A673 (cell line): ENCODE results near the gene PPM1K. TPM values are rescaled to one million over a fixed set of nuclear protein-coding genes. Genes with fewer than 3 reads are reported as not detected.

Experiments
- Bru-seq: library from RNA; stranded (reverse); fragments of 400-500 nt; gene quantifications from one replicate; lab custom pipeline; 2021; lab: Mats Ljungman, UMichigan
- BruChase-seq, 2 experiments: library from RNA; stranded (reverse); fragments of 400-500 nt; gene quantifications; one replicate each; lab custom pipeline; 2021; lab: Mats Ljungman, UMichigan
- BruUV-seq: library from RNA; stranded (reverse); fragments of 400-500 nt; replicated peaks from 2 replicates; lab custom pipeline; 2021; lab: Mats Ljungman, UMichigan
- CTCF ChIA-PET: fragments of 300-600 bp; sonication (Branson Sonifier 250); formaldehyde crosslinking; loops from one replicate; lab custom pipeline; 2022; ENCODE audit warnings: antibody characterized with exemption; lab: Charles Lee
- POLR2A ChIA-PET: fragments of 300-600 bp; sonication (Branson Sonifier 250); formaldehyde crosslinking; loops from one replicate; lab custom pipeline; 2022; ENCODE audit warnings: antibody characterized with exemption; ENCODE audit not compliant: low non-redundant PET; lab: Charles Lee
- DNase-seq: peaks from one replicate; pipeline ENCODE4 v3.0.0-alpha.2; 2015; ENCODE audit warnings: low spot score
- H3K27ac ChIP-seq: fragments of 200-600 bp; sonication (generic); 2 replicates; pipeline ENCODE4 v1.5.1; 2016; ENCODE audit warnings: mixed run types, low read depth, mild to moderate bottlenecking, mixed read lengths, antibody characterized with exemption, low read length; ENCODE audit not compliant: poor library complexity, severe bottlenecking
- H3K27me3 ChIP-seq: fragments of 200-600 bp; sonication (generic); replicated peaks from 2 replicates; pipeline ENCODE4 v1.6.1; 2017; ENCODE audit warnings: mixed run types, low read depth, mild to moderate bottlenecking, mixed read lengths, antibody characterized with exemption, low read length; ENCODE audit not compliant: insufficient read depth, poor library complexity
- H3K36me3 ChIP-seq: fragments of 200-600 bp; sonication (generic); 2 replicates; pipeline ENCODE4 v1.6.1; 2016; ENCODE audit warnings: mixed run types, mild to moderate bottlenecking, mixed read lengths, antibody characterized with exemption, low read length; ENCODE audit not compliant: insufficient read depth, poor library complexity, severe bottlenecking
- H3K4me1 ChIP-seq: fragments of 200-600 bp; sonication (generic); 2 replicates; pipeline ENCODE4 v1.6.1; 2017; ENCODE audit warnings: mixed run types, mild to moderate bottlenecking, mixed read lengths, antibody characterized with exemption, low read length; ENCODE audit not compliant: insufficient read depth, poor library complexity, severe bottlenecking
- H3K4me3 ChIP-seq: fragments of 200-600 bp; sonication (generic); 2 replicates; pipeline ENCODE4 v1.5.1; 2016; ENCODE audit warnings: low read depth, mixed run types, mild to moderate bottlenecking, mixed read lengths, low read length; ENCODE audit not compliant: poor library complexity, severe bottlenecking
- H3K9me3 ChIP-seq: fragments of 200-600 bp; sonication (generic); 2 replicates; pipeline ENCODE4 v1.6.1; 2016; ENCODE audit warnings: mixed run types, low read depth, mild to moderate bottlenecking, mixed read lengths, antibody characterized with exemption, low read length; ENCODE audit not compliant: poor library complexity, severe bottlenecking
- EZH2 ChIP-seq: fragments of 200-600 bp; sonication (generic); IDR thresholded peaks from 2 replicates; pipeline ENCODE4 v1.6.1; 2017; ENCODE audit warnings: borderline replicate concordance, low read depth, mild to moderate bottlenecking, mixed read lengths, antibody characterized with exemption, low read length; ENCODE audit not compliant: poor library complexity, severe bottlenecking
- intact Hi-C: fragments of 100-400 bp; cut with micrococcal nuclease; formaldehyde crosslinking; loops from one replicate; pipeline ENCODE4 v1.10.0; 2022; ENCODE audit not compliant: unreplicated experiment
- long read RNA-seq: library from polyadenylated mRNA; stranded (forward); transcript quantifications from one replicate; pipeline ENCODE4 v2.0.0, GENCODE V29; 2022
- total RNA-seq: library from RNA; stranded (reverse); gene quantifications from 2 replicates; pipeline ENCODE4 v1.2.3, GENCODE V29; 2021
- TF ChIP-seq, protein P1 (sequence below): fragments of 300-800, 200-600 bp; sonication (generic); conservative IDR thresholded peaks from 2 replicates; pipeline ENCODE4 v1.5.1; 2017; ENCODE audit warnings: low read depth, mild to moderate bottlenecking, antibody characterized with exemption, low read length, moderate library complexity, mixed read lengths

The PPM1K gene
- total RNA-seq = 2.7 and 4.6 TPM in 2 replicates
- percentile 44 among the genes with signal in this experiment for Bru-seq, nascent RNA
- BruChase-seq, experiment 1, labeled RNA remaining after a 2-hour chase = percentile 62 among the genes with signal in this experiment
- percentile 50 among the genes with signal in this experiment for BruChase-seq, experiment 2, labeled RNA remaining after a 6-hour chase
- long read RNA-seq, full-length matches to known transcripts = 2 of 4 reads
- long read RNA-seq, partial matches to known transcripts = 1 of 4 reads
- long read RNA-seq, other reads (novel, unspliced or antisense) = 1 of 4 reads

DNA sequence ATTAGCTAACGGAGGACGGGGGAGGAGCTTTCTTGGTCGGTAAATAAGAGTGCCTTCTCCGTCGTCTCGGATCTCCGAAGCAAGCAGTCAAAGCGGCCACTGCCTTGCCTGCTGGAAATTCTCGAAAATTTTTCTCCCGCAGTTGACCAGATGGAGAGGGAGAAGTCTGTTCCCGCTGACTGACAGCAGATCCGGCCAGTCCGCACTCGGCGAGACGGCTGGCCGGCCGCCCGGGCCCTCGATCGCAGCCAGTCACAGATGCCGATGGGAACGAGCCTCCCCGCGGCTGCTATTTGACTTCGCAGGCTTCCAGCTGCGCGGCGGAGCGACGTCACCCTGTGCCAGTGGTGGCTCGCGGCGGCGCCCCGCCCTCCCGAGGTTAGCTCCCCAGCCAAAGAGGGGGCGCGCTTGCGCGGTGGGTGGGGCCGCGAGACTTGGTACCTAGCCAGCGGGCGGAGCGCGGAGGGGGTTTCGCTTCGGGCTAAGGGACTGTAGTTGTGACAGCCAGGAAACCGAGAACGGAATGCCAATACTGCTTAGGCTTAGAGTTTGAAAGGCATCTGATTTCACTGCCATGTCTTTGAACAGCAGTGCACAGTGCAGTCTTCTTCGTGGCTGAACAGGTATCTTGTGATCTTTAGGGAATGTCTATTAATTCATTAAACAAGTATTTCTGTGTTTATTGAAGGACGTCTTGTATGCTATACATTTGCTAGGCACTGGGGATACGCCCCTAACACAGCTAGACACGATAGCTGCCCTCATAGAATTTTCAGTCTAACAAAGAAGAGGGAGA lies at the start of gene PPM1K:
Gene PPM1K (minus strand): TSS at position 123 of the 796 bp plus-strand sequence. CDS start 5,978 bp downstream, outside the sequence.
- DNase-seq = peak; percentile 95
- intact Hi-C loops = no loop called here
- ChIA-PET CTCF (no interaction called here), POLR2A (interaction anchor here (0.6 kb wide), 1 partner anchor 755 kb away, joined by 5 read pairs; no protein-coding TSS in a partner anchor)
- Histone ChIP-seq H3K36me3 (no peaks in the 10 kb centered on the region), H3K27ac (peak within 1 kb of the TSS; percentile 73), H3K27me3 (no peaks in the 10 kb centered on the region), H3K4me3 (peak within 1 kb of the TSS; percentile 54), H3K9me3 (no peaks in the 10 kb centered on the region), H3K4me1 (no peaks in the 10 kb centered on the region)
- TF ChIP-seq, protein P1, sequence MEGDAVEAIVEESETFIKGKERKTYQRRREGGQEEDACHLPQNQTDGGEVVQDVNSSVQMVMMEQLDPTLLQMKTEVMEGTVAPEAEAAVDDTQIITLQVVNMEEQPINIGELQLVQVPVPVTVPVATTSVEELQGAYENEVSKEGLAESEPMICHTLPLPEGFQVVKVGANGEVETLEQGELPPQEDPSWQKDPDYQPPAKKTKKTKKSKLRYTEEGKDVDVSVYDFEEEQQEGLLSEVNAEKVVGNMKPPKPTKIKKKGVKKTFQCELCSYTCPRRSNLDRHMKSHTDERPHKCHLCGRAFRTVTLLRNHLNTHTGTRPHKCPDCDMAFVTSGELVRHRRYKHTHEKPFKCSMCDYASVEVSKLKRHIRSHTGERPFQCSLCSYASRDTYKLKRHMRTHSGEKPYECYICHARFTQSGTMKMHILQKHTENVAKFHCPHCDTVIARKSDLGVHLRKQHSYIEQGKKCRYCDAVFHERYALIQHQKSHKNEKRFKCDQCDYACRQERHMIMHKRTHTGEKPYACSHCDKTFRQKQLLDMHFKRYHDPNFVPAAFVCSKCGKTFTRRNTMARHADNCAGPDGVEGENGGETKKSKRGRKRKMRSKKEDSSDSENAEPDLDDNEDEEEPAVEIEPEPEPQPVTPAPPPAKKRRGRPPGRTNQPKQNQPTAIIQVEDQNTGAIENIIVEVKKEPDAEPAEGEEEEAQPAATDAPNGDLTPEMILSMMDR = no peak
- no peak for TF ChIP-seq EZH2
- BruUV-seq = no TSS peak

DNA sequence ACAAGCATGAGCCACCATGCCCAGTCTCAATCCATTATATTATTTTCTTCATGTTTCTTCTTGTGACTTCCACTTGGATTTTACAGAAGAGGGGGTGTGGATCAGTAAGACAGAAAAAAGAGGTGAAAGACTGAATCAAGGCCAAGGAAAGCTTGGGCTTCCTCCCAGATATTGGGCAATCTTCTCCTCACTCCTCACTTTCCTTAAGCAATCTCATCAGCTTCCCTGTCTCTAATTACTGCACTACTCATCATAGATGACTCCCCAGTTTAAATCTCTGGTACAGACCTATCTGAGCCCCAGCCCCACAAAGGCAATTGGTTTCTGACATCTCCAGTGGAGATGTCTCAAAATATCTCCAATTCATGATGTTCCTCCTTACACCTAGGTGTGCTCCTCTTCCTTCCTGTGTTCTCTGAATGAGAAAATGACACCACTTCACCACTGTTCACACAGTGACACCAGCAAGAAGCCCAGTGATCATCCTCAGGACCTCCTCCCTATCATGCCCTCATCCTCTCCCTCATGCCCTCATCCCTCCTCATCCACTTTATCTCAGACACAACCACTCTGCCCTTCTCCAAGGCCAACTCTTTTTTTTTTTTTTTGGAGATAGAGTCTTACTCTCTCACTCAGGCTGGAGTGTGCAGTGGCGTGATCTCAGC lies 49.5 kb upstream of the PPM1K start:
- no TSS peak for BruUV-seq
- H3K36me3 ChIP-seq = no peaks in the 10 kb centered on the region
- CTCF ChIA-PET = no interaction called here

DNA sequence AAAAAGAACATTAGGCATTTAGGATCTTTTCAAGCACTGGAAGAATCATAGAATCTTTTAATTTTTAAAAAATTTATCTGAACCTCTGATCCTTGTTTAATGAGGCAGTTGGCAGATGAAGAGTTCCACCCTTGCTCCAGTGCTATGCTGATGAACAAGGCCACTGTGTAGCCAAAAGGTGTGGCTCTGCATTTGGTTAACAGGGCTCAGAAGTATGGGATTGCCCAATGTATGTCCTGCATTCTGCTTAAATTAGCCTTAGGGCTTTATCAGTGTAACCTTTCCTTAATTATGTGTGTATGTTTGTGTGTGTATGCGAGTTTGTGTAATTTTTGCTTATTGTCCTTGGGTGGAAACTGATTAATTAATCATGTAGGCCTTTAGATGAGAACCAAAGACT lies 43.3 kb upstream of the PPM1K start:
- intact Hi-C loops = no loop called here
- no peaks in the 10 kb centered on the region for H3K27me3 ChIP-seq
- DNase-seq = no peak
- H3K36me3 ChIP-seq = no peaks in the 10 kb centered on the region
- TF ChIP-seq, protein P1 = no peak
- no peak for TF ChIP-seq EZH2
- POLR2A ChIA-PET = no interaction called here
- no peak overlapping the region for H3K4me3 ChIP-seq
- no peaks in the 10 kb centered on the region for H3K9me3 ChIP-seq
- H3K27ac ChIP-seq = no peak overlapping the region
- CTCF ChIA-PET = no interaction called here
- H3K4me1 ChIP-seq = no peaks in the 10 kb centered on the region
- BruUV-seq = no TSS peak

More for the DNA sequence above, 49.5 kb upstream of the PPM1K start:
- Histone ChIP-seq H3K9me3 (no peaks in the 10 kb centered on the region), H3K4me3 (no peak overlapping the region), H3K4me1 (no peaks in the 10 kb centered on the region), H3K27ac (no peak overlapping the region), H3K27me3 (no peaks in the 10 kb centered on the region)
- DNase-seq = no peak
- POLR2A ChIA-PET = no interaction called here
- TF ChIP-seq, protein P1 = no peak
- TF ChIP-seq EZH2 = no peak
- intact Hi-C loops = no loop called here
